T-helper 17 cell (primary cell): ENCODE results near the gene GCG. TPM values are rescaled to one million over a fixed set of nuclear protein-coding genes. Genes with fewer than 3 reads are reported as not detected.

ENCODE experiments used
- ATAC-seq: fragments of 150-1000 bp; cut with Tn5 transposase; 2 replicates; pipeline ENCODE4 v1.10.0; 2021; ENCODE audit warnings: mild to moderate bottlenecking, moderate library complexity
- DNase-seq, 3 donors: peaks; one replicate each; pipeline versions ENCODE4 v3.0.0 to v3.0.0-alpha.2; 2020 to 2021
- H3K9me3 ChIP-seq: one replicate; pipeline ENCODE4 v1.7.0; 2013; ENCODE audit warnings: low read length, mild to moderate bottlenecking; ENCODE audit not compliant: control insufficient read depth, poor library complexity, severe bottlenecking
- H3K27ac Mint-ChIP-seq: one replicate; pipeline ENCODE4 v1.8.0; 2022; ENCODE audit warnings: mild to moderate bottlenecking, moderate library complexity, mixed read lengths
- H3K27me3 Mint-ChIP-seq: one replicate; pipeline ENCODE4 v1.8.0; 2022; ENCODE audit warnings: mixed read lengths
- H3K36me3 Mint-ChIP-seq: one replicate; pipeline ENCODE4 v1.8.0; 2022; ENCODE audit warnings: low read depth, mixed read lengths
- H3K4me1 Mint-ChIP-seq: one replicate; pipeline ENCODE4 v1.8.0; 2022; ENCODE audit warnings: mild to moderate bottlenecking, mixed read lengths
- H3K4me3 Mint-ChIP-seq: one replicate; pipeline ENCODE4 v1.8.0; 2022; ENCODE audit warnings: mild to moderate bottlenecking, moderate library complexity, mixed read lengths
- total RNA-seq, 4 donors: library from RNA in 2 of 4; stranded (reverse) in 2 of 4; gene quantifications; one replicate each; pipeline ENCODE4 v1.2.3 and lab custom pipeline; 2022 to 2026

The GCG gene
- not detected for total RNA-seq
- total RNA-seq (lab: John Stamatoyannopoulos, UW): 0 reads per million in 2 donors

DNA sequence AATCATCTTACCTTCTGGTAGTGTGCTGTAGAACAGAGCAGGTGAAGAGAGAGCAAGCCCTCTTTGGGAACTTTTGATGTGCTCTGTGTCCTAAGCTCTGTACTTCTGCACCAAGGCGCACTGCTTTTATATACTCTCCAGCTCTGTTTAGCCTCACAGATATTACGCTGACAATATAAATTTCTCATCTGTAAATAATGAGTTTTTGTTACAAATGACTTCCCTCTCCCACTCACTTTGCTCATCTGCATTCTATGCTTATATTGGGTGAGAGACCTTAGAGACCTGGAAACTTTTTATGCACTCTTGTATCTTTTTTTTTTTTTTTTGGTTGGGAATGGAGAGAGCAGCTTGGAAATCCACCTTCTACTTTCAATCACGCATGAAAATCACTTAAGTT lies at the start of gene GCG:
TSS of gene GCG (minus strand) at position 101 of the 400 bp plus-strand sequence. CDS start 3,069 bp downstream, outside the sequence.
- Mint-ChIP-seq H3K27ac (no peak within 1 kb of the TSS), H3K27me3 (peaks cover 55% of the 10 kb centered on the region), H3K36me3 (no peaks in the 10 kb centered on the region), H3K4me1 (peaks cover 7% of the 10 kb centered on the region), H3K4me3 (no peak within 1 kb of the TSS)
- no peaks in the 10 kb centered on the region for H3K9me3 ChIP-seq
- ATAC-seq: no peak
- no peak for DNase-seq

DNA sequence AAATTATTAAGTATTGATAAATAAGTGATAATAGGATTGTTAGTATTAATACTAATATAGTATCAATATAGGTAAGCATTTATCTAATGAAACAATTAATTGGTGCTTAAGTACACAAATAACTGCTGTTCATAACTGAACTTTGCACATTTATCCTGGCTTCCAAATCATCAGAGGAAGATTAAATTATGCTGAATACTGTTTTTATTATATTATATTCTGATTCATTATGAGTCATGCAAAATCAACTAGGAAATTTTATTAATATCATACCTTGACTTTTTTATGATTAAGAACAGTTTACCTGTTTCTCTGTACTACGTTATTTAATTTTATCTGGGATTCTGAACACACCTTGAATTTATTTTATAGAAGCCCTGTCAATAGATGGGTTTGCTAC lies 48.6 kb upstream of the GCG start:
- no peak overlapping the region for H3K4me3 Mint-ChIP-seq
- peaks cover 48% of the 10 kb centered on the region for H3K27me3 Mint-ChIP-seq
- DNase-seq: no peak
- H3K9me3 ChIP-seq: no peaks in the 10 kb centered on the region
- no peak overlapping the region for H3K27ac Mint-ChIP-seq
- H3K4me1 Mint-ChIP-seq: no peaks in the 10 kb centered on the region
- H3K36me3 Mint-ChIP-seq: peaks cover 3% of the 10 kb centered on the region
- no peak for ATAC-seq

DNA sequence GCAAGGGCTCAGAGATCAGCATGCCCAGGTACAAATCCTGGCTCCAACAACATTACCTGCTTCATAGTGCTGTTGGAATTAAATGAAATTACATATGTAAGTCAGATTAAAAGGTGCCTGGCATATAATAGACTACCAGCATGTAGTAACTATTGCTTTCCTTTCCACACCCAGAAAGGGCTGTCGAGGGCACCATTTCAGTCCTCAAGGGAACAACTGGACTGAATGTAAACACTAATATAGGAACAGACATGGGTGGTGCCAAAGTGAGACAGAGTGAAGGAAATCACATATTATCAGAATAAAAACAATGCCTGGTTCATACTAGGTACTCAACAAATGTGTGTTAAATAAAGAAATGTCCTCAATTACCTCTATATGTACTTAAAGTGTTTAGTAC lies 47.9 kb upstream of the GCG start:
- Mint-ChIP-seq H3K27ac (no peak overlapping the region), H3K27me3 (peaks cover 54% of the 10 kb centered on the region), H3K36me3 (peaks cover 3% of the 10 kb centered on the region), H3K4me3 (no peak overlapping the region), H3K4me1 (no peaks in the 10 kb centered on the region)
- ATAC-seq (no peak), DNase-seq (no peak)
- H3K9me3 ChIP-seq: no peaks in the 10 kb centered on the region

DNA sequence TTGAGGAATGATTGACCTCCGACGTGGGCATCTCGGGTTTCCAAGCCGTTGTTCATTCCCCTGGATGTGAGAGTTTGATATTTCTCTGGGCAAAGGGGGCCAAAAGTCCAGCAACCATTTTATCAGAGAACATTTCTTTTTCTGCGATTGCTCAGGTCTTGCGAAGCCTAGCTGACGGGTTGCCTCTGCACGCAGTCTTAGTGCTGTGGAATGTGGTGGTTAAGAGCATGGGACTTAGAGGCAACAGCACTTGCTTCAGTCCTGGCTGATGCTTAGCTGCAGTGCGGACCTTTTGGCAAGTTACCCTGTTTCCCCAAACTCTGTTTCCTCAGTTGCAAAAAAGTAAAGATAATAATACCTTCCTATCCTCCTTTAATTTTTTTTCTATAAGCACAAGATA lies 46.2 kb upstream of the GCG start:
- DNase-seq (no peak), ATAC-seq (no peak)
- no peak overlapping the region for H3K4me3 Mint-ChIP-seq
- H3K36me3 Mint-ChIP-seq: peaks cover 3% of the 10 kb centered on the region
- no peaks in the 10 kb centered on the region for H3K9me3 ChIP-seq
- H3K27me3 Mint-ChIP-seq: peaks cover 66% of the 10 kb centered on the region
- H3K4me1 Mint-ChIP-seq: no peaks in the 10 kb centered on the region
- H3K27ac Mint-ChIP-seq: no peak overlapping the region

DNA sequence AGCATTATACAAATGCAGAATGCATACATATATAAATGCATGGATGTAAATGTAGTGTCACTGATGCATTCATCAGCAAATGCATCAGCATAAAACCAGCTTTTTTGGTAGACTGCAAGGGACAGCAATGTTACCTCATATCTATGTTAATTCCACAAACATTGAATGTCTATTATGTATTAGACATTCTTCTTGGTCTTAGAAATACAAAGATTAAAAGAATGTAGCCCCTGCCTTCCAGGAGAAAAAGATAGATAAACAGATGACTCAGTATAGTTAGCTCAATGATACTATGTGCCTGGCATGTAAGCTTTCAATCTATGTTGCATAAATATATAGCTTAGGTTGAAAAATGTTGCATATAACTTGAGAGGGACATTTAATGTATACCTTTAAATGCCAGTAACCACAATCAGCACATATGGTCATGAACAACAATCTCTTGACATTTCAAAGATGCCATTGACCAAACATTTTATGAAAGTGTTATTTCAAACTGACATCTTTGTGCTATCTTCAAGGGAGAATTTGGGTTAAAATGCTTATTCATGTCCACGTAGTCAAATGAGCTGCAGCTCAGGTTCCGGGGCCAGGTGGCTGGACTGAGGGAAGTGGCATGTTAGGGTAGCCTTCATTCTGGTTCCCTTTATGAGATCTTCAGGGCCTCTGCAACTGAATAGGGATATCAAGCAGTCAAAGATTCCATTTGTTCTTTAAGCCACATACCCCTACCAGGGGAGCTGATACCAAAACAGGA lies 45.2 kb upstream of the GCG start:
- no peak for ATAC-seq
- peaks cover 76% of the 10 kb centered on the region for H3K27me3 Mint-ChIP-seq
- no peaks in the 10 kb centered on the region for H3K9me3 ChIP-seq
- no peak overlapping the region for H3K4me3 Mint-ChIP-seq
- no peak for DNase-seq
- no peaks in the 10 kb centered on the region for H3K4me1 Mint-ChIP-seq
- no peak overlapping the region for H3K27ac Mint-ChIP-seq
- peaks cover 3% of the 10 kb centered on the region for H3K36me3 Mint-ChIP-seq

DNA sequence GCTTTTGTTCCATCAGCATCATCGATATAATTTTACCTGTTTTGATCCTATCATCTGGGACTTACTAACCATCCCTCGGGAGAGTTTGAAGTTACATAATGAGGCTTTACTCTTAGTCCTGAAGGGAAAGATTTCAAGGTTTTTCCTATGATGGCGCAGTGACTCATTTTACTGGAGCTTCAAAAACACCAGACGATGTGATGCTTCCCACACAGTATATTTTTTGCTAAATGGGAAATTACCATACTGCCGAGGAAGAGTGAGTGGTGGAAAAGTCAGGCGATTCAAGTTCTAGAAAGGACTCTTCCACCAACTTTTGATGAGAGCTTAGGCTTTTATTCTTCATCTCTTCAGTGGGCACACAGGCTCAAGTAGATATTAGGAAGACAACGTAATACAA lies 44.6 kb upstream of the GCG start:
- Mint-ChIP-seq H3K4me1 (no peaks in the 10 kb centered on the region), H3K36me3 (peaks cover 3% of the 10 kb centered on the region), H3K27me3 (peaks cover 78% of the 10 kb centered on the region), H3K4me3 (no peak overlapping the region), H3K27ac (no peak overlapping the region)
- ATAC-seq: no peak
- no peak for DNase-seq
- H3K9me3 ChIP-seq: no peaks in the 10 kb centered on the region

DNA sequence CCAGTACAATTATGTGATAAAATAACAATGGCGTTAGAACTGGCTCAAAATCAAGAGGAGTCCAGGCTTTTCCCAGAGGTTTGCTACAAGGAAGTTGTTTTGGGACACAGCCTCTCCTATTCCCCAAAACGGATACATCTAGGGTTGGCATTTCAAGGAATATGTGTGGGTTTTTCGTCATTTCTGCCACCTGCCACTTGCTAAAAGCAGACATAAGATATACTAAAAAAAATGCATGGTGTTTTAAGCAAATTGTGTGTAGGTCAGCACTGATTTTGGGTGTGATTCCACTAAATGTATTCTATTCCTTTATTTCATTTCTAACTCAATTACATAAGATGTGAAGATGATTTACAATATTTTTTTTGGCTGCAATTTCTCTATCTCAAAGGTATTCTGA lies 36.4 kb upstream of the GCG start:
- Mint-ChIP-seq H3K36me3 (no peaks in the 10 kb centered on the region), H3K27me3 (peaks cover 45% of the 10 kb centered on the region), H3K27ac (no peak overlapping the region), H3K4me3 (no peak overlapping the region), H3K4me1 (no peaks in the 10 kb centered on the region)
- ATAC-seq (no peak), DNase-seq (no peak)
- H3K9me3 ChIP-seq: no peaks in the 10 kb centered on the region

DNA sequence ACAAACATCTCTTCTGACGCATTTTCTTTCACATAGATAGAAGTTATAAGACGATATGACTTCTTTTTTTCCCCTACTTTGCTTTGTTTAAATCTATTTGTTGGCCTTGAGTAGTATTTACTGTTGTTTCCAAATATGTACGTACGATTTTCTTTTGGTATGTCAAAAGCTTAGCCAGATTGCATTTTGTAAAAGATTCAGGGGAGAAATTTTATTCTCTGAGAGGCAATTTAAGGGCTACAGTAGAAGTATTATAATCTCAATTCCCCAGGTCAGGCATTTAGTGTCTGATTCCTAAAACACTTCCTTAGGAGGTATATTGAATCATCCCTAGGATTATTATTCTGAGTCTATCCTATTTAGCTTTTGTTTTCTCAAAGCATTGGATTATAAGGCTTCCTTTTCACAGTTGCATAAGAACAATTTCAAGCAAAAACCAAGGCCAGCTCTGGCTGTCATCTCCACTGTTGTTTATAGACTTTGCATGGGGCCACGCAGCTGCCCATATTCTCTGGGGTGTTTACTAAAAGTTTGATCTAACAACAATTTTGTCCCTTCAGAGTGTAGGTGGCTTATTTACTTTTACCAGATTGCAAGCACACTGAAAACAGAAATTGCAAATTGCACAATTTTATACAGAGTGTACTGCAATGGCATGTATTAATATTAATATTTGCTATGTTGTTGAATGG lies 33.6 kb upstream of the GCG start:
- H3K9me3 ChIP-seq: no peaks in the 10 kb centered on the region
- H3K36me3 Mint-ChIP-seq: no peaks in the 10 kb centered on the region
- peaks cover 20% of the 10 kb centered on the region for H3K27me3 Mint-ChIP-seq
- DNase-seq (no peak), ATAC-seq (no peak)
- H3K27ac Mint-ChIP-seq: no peak overlapping the region
- no peak overlapping the region for H3K4me3 Mint-ChIP-seq
- no peaks in the 10 kb centered on the region for H3K4me1 Mint-ChIP-seq

DNA sequence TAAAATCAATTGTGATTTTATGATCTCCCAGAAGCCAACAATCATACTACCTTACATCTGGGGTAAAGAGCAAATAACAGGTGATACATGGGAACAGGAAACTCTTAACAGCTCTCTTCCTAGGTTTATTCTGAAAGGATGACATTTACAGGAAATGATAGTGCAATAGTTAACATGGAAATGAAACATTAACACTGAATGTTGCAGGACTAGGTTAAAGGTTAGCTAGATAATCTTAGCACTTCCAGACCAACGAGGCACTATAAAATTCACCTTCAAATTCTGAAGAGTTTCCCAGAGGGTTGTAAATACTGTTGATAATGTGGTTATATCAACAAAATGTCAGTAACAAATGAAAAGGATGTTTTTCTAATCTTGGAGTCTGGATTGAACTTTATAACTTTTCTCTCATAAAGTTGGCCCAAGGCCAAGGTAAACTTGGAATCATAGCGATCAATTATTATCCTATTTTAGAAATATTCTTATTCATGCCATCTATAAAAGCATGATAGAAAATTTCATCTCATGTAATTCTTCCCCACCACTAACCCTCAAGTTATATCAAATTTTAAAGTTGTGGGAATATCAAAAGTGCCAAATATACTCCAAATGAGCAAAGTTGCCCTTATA lies 32.9 kb upstream of the GCG start:
- Mint-ChIP-seq H3K36me3 (no peaks in the 10 kb centered on the region), H3K4me3 (no peak overlapping the region), H3K27ac (no peak overlapping the region), H3K27me3 (peaks cover 20% of the 10 kb centered on the region), H3K4me1 (no peaks in the 10 kb centered on the region)
- no peak for DNase-seq
- ATAC-seq: no peak
- H3K9me3 ChIP-seq: no peaks in the 10 kb centered on the region

DNA sequence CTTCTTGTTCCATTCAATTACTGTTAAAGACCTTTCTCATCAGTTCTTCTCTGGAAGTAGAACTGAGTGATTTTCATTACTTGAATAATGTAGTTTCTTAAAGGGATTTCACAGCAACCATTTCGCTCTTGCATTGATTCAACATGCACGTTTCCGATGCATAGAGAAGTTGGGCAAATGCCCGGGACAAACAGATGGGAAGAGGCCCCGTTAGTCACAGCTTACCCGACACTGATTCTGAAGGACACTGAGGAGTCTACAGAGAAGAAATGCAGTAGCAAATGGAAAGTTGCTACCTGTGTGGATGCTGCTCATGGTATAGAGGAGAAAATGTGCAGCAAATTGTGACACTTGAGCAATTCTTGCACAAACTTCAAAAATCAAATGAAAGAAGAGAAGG lies 32.3 kb upstream of the GCG start:
- Mint-ChIP-seq H3K36me3 (peaks cover 1% of the 10 kb centered on the region), H3K4me1 (no peaks in the 10 kb centered on the region)

DNA sequence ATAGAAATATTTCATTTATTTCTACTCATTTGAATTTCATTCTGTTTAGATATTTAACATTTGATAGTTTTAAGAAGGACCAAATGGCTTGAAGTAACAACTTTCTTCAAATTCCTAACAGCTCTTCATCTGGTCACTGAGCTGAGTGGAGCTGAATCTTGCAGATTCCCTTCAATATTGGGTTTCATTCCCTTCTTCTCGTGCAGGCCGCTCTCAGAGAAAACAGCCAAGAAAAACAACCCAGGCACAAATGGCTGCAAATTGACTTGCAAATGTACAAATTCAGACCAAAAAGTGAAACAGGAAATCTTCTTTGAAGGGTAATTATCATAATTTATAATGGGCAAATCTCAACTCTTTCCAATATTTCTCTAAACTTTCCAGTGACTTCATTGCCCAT lies 30.3 kb upstream of the GCG start:
- peaks cover 26% of the 10 kb centered on the region for H3K27me3 Mint-ChIP-seq
- peaks cover 2% of the 10 kb centered on the region for H3K36me3 Mint-ChIP-seq
- ATAC-seq (no peak), DNase-seq (no peak)
- H3K4me3 Mint-ChIP-seq: no peak overlapping the region
- peaks cover under 1% of the 10 kb centered on the region for H3K4me1 Mint-ChIP-seq
- no peak overlapping the region for H3K27ac Mint-ChIP-seq
- H3K9me3 ChIP-seq: no peaks in the 10 kb centered on the region

More for the DNA sequence above, 32.3 kb upstream of the GCG start:
- DNase-seq (no peak), ATAC-seq (no peak)
- no peak overlapping the region for H3K27ac Mint-ChIP-seq
- H3K4me3 Mint-ChIP-seq: no peak overlapping the region
- peaks cover 19% of the 10 kb centered on the region for H3K27me3 Mint-ChIP-seq
- H3K9me3 ChIP-seq: no peaks in the 10 kb centered on the region

DNA sequence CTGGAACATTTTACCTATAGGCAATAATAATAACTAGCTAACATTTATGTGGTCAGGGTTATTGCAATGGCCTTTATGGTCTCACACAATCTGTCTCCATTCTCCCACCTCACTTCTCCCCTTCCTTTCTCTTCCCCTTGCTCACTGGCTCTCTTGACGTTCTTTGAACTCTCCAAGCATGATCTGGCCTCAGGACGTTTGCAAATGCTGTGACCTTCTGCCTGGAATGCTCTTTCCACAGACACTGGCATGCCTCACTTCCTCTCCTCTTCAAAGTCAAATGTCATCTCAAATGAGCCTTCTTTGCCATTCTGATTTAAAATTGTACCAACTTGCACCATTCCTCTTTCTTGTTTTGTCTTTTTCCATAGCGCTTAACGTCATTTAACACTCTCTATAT lies 25.3 kb upstream of the GCG start:
- no peak for ATAC-seq
- no peaks in the 10 kb centered on the region for H3K9me3 ChIP-seq
- peaks cover 3% of the 10 kb centered on the region for H3K4me1 Mint-ChIP-seq
- no peak for DNase-seq
- H3K4me3 Mint-ChIP-seq: no peak overlapping the region
- H3K27me3 Mint-ChIP-seq: peaks cover 34% of the 10 kb centered on the region
- H3K27ac Mint-ChIP-seq: no peak overlapping the region
- H3K36me3 Mint-ChIP-seq: peaks cover 2% of the 10 kb centered on the region

DNA sequence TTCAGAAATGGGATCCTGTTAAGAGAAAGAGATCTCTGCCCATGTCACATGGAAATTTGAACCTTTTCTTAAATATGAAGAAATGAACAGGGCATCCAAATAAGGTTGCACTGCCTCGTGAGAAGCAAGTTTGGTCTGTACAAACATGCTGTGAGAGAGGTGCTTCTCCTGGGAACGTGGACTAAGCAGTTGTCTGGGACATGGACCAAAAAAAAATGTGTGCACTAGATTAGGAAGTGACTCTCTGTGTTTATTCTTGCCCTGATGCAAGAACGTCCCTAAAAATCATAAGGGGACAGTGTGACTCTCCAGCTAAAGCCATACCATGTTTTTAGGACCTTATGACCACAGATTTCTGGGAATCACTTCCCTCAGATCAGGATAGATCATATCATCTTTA lies 23.7 kb upstream of the GCG start:
- H3K27ac Mint-ChIP-seq: no peak overlapping the region
- no peak for DNase-seq
- peaks cover 32% of the 10 kb centered on the region for H3K27me3 Mint-ChIP-seq
- ATAC-seq: no peak
- H3K9me3 ChIP-seq: peaks cover 2% of the 10 kb centered on the region
- peaks cover 3% of the 10 kb centered on the region for H3K4me1 Mint-ChIP-seq
- H3K36me3 Mint-ChIP-seq: peaks cover 2% of the 10 kb centered on the region
- H3K4me3 Mint-ChIP-seq: no peak overlapping the region
